ENCODE measurements around the gene TXK.

Gene TXK

DNA sequence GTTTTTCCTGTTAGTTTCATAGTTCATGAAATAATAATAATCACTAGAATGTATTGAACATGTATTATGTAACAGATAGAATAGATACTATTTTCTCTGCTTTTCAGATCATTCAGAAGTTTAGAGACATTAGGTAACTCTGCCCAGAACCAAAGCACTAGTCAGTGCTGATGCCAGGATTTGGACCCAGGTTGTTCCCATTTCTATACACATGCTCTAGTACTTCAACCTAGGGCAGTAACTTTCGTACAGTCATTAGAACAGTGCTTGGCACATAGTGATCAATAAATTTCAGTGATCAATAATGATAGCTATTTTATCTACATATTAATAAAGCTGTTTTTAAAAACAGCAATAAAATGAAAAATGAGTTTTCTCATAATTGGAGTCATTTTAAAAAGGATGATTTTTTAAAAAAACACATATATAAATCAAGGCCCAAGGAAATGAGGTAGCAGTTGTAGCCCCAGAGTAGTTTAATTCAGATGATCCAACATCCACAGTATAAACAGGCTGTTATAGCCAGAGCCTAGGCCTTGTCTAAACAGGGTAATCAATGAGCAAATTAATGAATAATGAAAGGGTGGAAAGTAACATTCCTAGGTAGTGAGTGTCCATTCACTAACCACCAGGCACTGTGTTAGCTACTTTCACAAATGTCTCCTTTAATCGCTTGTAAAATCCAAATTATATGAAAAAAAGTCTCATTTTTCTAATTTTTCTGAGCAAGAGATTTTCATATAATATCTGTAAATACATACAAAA is 25.6 kb downstream of the TXK start:
- in situ Hi-C loops (cut with MboI; ENCODE audit: low sequenced_read_pairs) = no loop called here

DNA sequence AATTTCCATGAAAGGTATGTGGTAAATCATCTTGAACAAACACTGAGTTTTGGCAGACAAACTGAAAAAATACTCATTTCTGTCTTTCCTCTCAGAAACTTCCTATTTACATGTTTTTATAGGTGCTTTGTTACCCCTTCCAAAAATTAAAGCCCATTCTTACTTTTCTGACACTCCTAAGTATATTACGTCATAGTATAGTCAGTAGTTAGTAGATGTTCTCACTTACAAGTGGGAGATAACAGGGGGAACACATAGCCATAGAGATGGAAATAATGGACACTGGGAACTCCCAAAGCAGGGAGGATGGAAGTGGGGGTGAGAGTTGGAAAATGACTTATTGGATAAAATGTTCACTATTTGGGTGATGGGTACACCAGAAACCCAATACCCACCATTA is 28.8 kb downstream of the TXK start:
- in situ Hi-C loops (cut with MboI; ENCODE audit: low sequenced_read_pairs) = no loop called here

DNA sequence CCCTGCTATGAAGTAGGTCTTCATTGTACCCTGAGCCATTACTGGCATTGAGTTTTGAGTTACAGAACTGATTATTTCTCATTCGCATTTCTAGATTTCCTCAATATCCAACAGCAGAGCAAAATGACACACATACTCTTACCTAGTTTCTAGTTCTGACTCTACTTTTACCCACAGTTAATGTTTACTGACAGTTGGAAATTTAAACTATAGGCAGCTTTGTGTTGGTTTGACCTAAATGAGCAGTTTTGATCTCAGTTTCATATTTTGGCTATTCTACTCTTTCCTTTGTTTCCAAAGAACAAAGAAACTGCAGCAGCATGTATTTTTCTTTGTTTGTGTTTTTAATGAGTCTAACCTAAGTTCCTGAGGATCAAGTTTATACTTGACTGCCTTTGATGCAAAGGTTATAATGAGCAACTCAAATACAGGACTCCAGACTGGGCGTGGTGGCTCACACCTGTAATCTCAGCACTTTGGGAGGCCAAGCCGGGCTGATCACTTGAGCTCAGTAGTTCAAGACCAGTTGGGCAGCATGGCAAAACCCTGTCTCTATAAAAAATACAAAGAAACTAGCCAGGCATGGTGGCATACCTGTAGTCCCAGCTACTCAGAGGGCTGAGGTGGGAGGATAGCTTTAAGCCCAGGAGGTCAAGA is 30.4 kb downstream of the TXK start:
- in situ Hi-C loops (cut with MboI; ENCODE audit: low sequenced_read_pairs) = no loop called here

DNA sequence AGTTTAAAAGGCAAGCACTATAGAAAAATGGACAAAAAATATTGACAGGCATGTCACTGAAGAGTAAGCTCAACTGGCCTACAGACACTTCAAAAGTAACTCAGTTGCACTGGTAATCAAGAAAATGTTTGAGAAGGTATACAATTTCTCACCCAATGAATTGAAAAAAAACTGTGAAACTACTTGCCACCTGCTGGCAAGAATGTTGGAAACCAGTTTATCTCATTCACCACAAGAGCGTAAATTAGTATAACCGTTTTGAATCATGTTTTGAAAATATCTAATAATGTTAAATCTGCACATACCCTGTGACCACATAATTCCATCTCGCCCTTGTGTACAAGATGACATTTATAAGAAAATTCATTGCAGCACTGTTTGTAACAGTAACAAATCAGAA is 31.7 kb downstream of the TXK start:
- in situ Hi-C loops (cut with MboI; ENCODE audit: low sequenced_read_pairs) = no loop called here

DNA sequence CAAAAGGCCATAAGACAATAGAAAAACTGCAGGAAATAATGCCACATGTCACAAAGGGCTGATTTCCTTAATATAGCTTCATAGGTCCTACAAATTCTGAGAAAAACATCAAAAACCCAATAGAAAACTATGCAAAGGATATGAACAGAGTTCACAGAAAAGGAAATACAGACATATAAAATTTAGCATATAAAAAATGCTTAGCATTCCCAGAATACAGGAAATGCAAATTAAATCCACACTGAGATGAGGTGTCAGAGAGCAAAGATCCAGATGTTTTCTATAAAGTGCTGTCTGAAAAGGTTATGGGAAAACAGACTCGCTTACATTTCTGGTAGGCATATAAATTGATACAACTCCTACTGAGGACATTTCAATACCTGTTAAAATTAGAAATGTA is 33.8 kb downstream of the TXK start:
- in situ Hi-C loops (cut with MboI; ENCODE audit: low sequenced_read_pairs) = no loop called here

DNA sequence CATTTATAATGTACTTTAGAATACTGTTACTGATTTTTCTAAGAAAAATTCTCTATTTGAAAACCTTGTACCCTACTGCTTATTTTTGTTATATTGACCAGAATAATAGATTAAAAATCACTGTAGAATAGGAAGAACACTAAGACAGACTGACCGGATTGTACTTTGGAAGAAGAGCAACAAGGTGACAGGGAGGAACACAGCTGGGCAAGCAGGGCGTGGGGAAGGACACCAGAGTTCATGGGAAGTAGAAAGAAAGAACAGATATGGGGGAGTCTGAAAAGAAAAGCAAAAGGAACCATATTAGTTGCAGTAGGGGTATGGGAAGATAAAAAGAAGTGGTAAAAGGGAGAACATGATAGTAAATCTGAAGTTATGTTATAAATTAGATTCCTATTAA is 38.6 kb downstream of the TXK start:
- in situ Hi-C loops (cut with MboI; ENCODE audit: low sequenced_read_pairs) = no loop called here

DNA sequence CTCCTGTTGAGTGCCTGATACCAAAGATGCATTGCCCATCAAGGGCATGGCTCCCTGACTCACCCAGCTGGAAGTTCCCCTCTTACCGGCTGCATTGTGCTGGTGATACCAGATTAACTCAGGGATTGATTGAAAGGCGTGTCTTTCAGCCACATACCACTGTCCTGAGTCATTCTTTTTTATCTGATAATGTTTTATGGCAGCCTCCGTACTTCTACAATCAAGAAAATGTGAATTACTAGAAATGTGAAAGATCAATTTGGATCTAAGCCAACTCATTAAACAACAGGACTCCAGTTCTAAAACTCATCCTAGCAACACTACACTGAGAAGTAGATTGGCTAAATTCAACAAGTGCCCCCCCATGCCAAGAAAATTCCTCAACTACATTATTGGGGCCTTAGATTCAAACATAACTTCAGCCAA is 40.0 kb downstream of the TXK start:
- in situ Hi-C loops (cut with MboI; ENCODE audit: low sequenced_read_pairs) = no loop called here

DNA sequence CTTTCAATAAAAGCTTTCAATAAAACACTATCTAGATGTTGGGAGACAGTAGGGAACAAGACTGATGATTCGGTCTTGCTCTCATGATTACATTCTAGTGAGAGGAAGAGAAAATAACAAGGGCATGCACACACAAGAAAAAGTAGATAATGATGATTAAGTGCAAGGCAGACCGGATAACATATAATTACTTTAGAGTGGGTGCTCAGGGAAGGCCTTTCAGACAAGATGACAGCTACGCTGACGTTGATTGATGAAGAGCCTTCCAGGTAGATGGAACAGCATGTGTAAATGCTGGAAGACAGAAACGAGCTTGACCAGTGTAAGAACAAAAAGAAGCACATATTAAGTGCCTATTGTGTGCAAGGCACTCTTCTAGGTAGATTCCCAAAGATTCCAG is 43.4 kb downstream of the TXK start:
- in situ Hi-C loops (cut with MboI; ENCODE audit: low sequenced_read_pairs) = no loop called here

DNA sequence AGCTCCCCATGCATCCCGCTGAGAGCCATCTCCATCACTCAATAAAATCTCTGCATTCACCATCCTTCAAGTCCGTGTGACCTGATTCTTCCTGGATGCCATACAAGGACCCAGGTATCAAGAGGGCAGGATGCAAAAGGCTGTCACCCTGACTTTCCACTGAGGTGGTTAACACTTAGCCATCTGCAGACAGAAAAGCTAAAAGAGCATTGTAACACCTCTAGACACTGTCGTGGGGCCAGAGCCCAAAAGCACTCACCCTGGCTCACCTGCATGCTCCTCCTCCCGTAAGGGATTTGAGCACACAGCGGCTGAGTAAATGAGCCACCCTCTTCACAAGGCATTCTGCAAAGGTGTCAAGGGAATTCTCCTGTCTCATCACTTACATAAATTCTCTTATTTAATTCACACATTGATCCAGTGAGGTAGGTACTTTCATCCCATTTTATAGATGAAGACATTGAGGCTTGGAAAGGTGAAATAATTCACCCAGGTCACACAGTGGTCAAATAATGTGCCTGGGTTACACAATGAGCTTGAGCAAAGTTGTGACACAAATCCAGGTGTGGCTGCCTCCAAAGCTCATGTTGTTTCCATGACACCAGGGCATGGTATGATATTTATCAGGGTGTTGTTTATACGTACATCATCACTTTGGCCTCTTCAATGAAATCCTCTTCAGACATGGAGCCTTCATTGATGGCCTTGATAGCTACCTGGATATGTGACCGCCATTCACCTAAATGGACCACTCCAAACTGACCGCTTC is 48.0 kb downstream of the TXK start:
- in situ Hi-C loops (cut with MboI; ENCODE audit: low sequenced_read_pairs) = no loop called here

DNA sequence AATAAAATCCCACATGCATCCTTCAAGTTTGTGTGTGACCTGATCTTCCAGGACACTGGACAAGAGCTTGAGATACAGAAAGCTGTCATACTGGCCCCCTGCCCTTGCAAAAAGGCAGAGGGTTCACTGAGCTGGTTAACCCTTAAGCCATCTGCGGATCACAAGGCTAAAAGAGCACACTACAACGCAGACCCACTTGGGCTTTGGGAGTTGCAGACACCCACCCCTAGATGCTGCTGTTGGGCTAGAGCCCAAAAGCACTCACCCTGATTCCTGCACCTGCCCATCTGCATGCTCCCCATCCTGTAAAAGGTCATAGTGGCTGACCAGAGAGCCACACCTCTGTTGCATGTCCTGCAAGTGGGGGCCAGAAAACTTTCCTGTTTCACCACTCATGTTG is 51.1 kb downstream of the TXK start:
- in situ Hi-C loops (cut with MboI; ENCODE audit: low sequenced_read_pairs) = no loop called here

DNA sequence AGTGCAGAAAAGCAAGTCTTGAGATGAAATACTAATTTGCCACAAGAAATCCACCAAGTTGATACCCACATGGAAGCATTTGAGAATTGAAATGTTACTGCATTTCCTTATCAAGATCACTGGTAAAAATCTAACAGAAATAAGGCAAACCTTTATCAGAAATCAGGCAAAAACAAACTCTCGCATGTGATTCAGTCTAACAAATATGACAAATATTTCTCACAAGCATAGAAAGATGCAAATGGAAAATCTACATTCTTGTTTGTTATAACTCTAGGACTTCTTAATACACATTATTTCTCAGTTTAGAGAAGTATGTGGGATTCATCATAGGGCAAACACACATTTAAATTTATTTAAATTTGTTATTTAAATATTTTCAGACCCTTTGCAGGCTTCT is 52.9 kb downstream of the TXK start:
- in situ Hi-C loops (cut with MboI; ENCODE audit: low sequenced_read_pairs) = no loop called here

DNA sequence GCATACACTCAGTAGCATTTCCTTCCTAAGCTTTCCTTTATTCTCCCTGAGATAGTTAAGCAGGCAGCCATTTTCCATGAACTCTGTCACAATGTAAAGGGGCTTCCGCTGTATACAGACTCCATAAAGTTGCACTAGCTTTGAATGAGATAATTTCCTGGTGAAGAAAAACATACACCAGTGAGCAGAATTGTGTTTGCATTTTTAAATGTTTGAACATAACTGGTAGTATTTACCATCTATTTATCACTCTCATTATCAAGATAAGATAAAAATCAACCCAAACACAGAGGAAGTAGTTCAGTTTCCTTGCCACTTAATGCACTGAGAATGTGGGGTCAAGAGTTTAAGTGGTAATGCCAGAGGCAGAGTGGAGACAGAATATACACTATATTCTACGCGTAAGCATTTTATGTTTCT is 54.1 kb downstream of the TXK start:
- in situ Hi-C loops (cut with MboI; ENCODE audit: low sequenced_read_pairs) = no loop called here

DNA sequence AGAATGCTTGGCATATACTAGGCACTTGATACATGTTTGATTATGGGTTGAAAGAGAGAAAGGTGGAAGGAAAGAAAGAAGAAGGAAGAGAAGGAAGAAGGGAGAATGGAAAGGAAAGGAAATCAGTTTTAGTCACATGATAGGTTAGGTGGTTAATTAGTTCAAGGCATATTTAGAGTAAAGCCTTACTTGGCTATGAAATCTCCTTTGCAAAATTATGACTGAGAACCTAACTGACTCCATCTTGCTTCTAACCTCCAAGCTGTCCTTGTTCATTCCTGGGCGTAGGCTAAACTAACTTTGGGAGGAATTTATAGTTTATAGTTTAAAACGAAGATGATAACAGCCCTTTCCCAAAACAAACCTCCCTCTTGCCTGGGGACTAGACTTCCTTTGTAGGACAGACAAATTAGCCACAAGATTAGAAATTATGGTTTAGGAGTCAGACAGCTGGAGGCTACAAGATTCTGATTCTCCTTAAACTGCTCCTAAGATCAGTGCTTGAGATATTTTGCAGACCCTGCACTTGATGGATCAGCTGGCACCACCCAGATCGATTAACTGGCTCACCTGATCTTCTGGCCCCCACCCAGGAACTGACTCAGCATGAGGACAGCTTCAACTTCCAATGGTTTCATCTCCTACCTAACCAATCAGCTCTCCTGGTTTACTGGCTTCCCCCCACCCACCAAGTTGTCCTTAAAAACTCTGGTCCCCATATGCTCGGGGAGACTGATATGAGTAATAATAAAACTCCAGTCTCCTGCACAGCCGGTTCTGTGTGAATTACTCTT is 55.0 kb downstream of the TXK start:
- in situ Hi-C loops (cut with MboI; ENCODE audit: low sequenced_read_pairs) = no loop called here

DNA sequence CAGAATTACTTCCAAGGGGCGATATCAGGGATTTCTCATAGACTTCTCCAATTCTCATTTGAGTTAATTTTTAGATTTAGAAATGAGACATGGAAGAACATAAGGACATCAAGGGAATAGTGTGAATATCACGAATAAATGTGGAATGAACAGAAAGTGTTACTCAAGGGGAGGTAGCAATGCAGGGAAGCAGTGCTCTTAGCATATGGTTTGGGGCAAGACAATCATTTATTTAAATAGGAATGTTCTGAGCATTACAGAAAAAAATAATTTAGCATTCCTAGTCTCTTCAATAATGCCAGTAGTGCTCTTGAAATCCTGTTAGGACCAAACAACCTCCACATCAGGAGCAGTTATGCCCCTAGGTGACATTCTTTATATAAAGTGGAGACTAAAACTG is 55.6 kb downstream of the TXK start:
- in situ Hi-C loops (cut with MboI; ENCODE audit: low sequenced_read_pairs) = no loop called here

DNA sequence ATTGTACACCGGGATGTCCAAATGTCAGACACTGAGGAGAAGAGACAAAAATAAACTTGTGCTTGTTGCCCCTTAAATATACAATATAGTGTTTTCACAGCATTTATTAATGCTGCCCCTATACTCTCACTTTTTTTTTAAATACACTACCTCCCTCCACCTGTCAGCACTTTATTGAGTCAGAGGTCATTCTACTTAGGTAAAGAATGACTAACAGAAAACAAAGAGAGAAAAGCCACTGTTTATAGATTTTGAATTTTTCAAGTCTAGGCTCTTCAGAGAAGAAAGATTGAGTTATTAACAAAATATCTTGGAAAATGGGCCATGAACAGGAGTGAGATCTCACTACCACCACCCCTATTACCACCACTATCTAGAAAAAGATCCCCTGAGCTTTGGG is 59.4 kb downstream of the TXK start:
- in situ Hi-C loops (cut with MboI; ENCODE audit: low sequenced_read_pairs) = no loop called here

DNA sequence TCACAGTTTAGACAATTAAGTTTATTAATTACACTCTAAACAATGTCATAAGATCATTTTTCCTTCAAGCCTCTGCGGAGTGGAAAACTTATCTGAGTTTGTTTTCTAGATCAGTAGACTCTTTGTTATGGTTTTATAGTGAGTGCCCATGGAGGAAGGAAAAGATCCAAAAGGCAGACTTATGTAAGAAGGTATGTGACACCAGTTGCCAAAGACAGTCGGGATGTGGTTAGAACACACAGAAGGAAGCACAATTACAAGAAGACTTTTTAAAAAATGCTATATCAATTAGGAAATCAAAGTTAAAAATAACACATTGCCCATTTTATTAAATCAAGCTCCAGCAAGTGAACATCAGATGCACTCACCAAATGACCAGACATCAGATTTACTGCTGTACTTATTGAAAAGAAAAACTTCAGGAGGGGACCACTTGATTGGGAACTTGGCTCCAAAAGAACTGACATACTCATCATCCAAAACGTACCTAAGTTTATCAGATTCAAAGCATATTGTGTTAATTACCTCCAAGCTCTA is 60.4 kb downstream of the TXK start:
- in situ Hi-C loops (cut with MboI; ENCODE audit: low sequenced_read_pairs) = no loop called here

DNA sequence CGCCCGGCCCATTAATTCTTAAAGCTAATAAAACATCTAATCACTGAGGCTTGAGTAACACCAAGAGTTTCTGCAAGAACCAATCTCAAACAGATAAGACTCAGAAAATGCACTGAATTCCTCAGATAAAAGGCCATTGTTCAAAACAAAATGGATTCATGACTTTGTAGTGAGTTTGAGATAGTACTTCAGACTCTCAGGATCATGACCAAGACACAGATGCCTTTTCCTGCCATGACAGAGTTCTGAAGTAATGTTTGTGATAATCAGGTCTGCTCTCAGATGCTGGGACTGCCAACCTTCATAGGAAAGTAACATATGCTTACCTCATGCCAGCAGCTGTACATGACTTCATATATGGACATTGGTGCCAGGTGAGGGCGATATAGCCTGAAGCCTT is 62.9 kb downstream of the TXK start:
- in situ Hi-C loops (cut with MboI; ENCODE audit: low sequenced_read_pairs) = no loop called here

DNA sequence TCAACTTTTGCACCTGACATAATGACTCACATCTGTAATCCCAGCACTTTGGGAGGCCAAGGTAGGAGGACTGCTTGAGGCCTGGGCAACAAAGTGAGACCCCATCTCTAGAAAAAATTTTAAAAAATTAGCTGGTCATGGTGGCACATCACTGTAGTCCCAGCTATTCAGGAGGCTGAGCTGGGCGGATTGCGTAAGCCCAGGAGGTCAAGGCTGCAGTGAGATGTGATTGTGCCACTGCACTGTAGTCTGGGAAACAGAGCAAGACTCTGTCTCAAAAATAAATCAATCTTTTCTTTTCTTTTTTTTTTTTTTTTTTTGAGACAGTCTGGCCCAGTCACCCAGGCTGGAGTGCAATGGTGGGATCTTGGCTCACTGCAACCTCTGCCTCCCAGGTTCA is 65.0 kb downstream of the TXK start:
- in situ Hi-C loops (cut with MboI; ENCODE audit: low sequenced_read_pairs) = no loop called here

DNA sequence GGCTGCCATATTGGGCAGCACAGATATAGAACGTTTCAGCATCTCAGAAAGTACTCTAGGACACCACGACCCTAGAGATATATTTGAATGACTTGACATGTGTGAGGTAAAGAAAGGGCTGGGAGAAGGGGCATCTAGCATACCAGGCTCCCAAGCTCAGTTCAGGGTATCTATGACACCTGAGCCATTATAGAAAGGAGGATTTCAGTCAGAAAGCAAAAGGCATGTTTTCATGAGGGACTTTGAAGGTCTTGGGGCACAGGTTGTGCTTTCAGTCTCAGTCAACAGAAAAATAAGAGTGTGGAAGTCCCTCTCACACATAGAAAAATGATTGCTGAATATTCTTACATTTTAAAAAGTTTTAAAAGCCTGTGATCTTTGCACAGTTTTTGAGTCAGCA is 65.9 kb downstream of the TXK start:
- in situ Hi-C loops (cut with MboI; ENCODE audit: low sequenced_read_pairs) = no loop called here

DNA sequence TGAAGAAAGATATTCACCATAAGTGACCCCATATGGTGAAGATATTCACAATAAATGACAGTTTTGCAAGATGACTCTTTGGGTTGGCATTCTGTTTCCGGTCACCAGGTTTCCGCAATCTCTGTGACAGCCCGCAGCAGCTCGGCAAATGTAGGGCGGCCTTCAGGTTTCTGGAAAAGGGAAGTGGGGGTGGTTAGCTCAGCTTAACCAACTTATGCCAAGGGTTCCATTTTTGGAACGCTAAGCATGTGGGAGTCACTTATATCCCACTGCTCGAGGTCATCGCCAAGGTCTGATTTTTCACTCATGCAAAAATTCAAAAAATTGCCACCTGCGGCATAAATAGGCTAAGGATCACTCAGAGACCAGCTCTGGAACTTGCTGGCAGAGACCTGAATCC is 66.5 kb downstream of the TXK start:
- in situ Hi-C loops (cut with MboI; ENCODE audit: low sequenced_read_pairs) = no loop called here

DNA sequence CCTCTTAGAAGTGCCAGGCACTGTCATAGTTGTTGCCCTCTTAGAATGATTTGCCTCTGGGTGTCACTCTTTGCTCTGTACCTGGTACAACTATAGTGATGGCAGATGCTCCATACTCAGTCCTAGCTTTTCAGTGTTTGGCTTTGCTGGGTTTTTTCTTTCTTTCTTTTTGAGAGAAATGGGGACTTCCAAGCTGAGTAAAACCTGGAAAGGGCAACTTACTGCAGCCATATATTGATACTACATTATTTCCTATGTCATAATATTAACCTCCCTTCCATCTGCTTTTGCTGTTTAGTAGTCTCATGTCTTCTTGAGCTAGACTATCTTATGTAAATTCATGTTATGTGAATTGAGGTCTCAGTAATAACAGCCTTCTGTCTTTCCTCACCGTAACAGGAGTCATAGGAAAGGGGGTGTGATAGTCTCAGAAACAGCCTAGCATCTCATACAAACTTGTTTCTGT is 68.4 kb downstream of the TXK start:
- in situ Hi-C loops (cut with MboI; ENCODE audit: low sequenced_read_pairs) = no loop called here
